ENCODE measurements around the gene NRXN3. TPM values are rescaled to one million over a fixed set of nuclear protein-coding genes. Genes with fewer than 3 reads are reported as not detected.

Gene NRXN3
- total and polyA plus RNA-seq, 2 experiments from 2014 or later: 5.7 to 7.1 TPM

DNA sequence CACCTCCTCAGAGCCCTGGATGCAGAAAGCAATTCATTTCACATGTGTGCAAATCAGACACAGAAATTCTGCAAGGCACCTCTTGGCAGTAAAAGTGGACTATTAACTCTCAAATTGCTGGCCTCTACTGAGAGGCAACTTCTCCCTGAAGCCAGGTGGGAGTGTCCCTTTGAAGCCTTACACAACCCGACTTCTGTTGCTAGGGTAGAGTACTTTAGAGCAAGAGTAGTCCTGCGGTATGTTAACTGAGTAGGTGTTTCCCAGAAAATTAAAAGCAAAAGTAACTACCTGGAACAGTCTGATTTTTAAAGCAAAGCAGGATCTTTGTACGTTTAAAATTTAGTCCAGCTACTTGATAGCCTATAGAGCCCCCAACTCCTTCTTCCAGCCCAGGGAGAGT is 1557.7 kb downstream of the NRXN3 start:
- Histone ChIP-seq H3K9me3 (ENCODE audit: low read depth) (no peaks in the 10 kb centered on the region), H3K36me3 (replicated peaks; ENCODE audit: insufficient read depth, low read depth) (no peaks in the 10 kb centered on the region), H3K27ac (no peak overlapping the region), H3K4me3 (no peak overlapping the region), H3K27me3 (no peaks in the 10 kb centered on the region), H3K4me2 (no peak overlapping the region), H3K79me2 (no peaks in the 10 kb centered on the region), H4K20me1 (ENCODE audit: insufficient read depth, poor library complexity, severe bottlenecking) (no peaks in the 10 kb centered on the region), H2AFZ (no peak overlapping the region), H3K4me1 (ENCODE audit: insufficient read depth) (peaks cover 4% of the 10 kb centered on the region), H3K9me2 (replicated peaks; ENCODE audit: insufficient read depth) (no peaks in the 10 kb centered on the region)
- WGBS (ENCODE audit: low lambda C conversion rate, missing lambda C conversion rate): 60% methylated on average over 3 of the region's 3 CpGs
- DNase-seq (ENCODE audit: low spot score): no peak
- TF ChIP-seq, protein P1, sequence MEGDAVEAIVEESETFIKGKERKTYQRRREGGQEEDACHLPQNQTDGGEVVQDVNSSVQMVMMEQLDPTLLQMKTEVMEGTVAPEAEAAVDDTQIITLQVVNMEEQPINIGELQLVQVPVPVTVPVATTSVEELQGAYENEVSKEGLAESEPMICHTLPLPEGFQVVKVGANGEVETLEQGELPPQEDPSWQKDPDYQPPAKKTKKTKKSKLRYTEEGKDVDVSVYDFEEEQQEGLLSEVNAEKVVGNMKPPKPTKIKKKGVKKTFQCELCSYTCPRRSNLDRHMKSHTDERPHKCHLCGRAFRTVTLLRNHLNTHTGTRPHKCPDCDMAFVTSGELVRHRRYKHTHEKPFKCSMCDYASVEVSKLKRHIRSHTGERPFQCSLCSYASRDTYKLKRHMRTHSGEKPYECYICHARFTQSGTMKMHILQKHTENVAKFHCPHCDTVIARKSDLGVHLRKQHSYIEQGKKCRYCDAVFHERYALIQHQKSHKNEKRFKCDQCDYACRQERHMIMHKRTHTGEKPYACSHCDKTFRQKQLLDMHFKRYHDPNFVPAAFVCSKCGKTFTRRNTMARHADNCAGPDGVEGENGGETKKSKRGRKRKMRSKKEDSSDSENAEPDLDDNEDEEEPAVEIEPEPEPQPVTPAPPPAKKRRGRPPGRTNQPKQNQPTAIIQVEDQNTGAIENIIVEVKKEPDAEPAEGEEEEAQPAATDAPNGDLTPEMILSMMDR (IDR thresholded peaks at IDR 0.05; ENCODE audit: poor library complexity): no peak
- TF ChIP-seq EZH2 (IDR thresholded peaks at IDR 0.05; ENCODE audit: borderline replicate concordance): no peak
- no peak for TF ChIP-seq EZH2phosphoT487 (IDR thresholded peaks at IDR 0.05; ENCODE audit: low read depth, severe bottlenecking, unreplicated experiment)

GRCh38 chr14:79728331-79728730 is 1558.2 kb downstream of the NRXN3 start:
- H2AFZ ChIP-seq: no peak overlapping the region
- no peaks in the 10 kb centered on the region for H3K9me3 ChIP-seq (ENCODE audit: low read depth)
- no peak overlapping the region for H3K4me3 ChIP-seq
- H3K4me2 ChIP-seq: no peak overlapping the region
- peaks cover 4% of the 10 kb centered on the region for H3K4me1 ChIP-seq (ENCODE audit: insufficient read depth)
- no peak overlapping the region for H3K27ac ChIP-seq
- WGBS (ENCODE audit: low lambda C conversion rate, missing lambda C conversion rate): 69% methylated on average over 3 of the region's 3 CpGs
- no peaks in the 10 kb centered on the region for H3K79me2 ChIP-seq
- TF ChIP-seq, protein P1 (IDR thresholded peaks at IDR 0.05; ENCODE audit: poor library complexity): no peak
- no peak for TF ChIP-seq EZH2phosphoT487 (IDR thresholded peaks at IDR 0.05; ENCODE audit: low read depth, severe bottlenecking, unreplicated experiment)
- TF ChIP-seq EZH2 (IDR thresholded peaks at IDR 0.05; ENCODE audit: borderline replicate concordance): no peak
- H4K20me1 ChIP-seq (ENCODE audit: insufficient read depth, poor library complexity, severe bottlenecking): no peaks in the 10 kb centered on the region
- no peaks in the 10 kb centered on the region for H3K9me2 ChIP-seq (replicated peaks; ENCODE audit: insufficient read depth)
- no peaks in the 10 kb centered on the region for H3K36me3 ChIP-seq (replicated peaks; ENCODE audit: insufficient read depth, low read depth)
- DNase-seq (ENCODE audit: low spot score): no peak
- H3K27me3 ChIP-seq: no peaks in the 10 kb centered on the region

DNA sequence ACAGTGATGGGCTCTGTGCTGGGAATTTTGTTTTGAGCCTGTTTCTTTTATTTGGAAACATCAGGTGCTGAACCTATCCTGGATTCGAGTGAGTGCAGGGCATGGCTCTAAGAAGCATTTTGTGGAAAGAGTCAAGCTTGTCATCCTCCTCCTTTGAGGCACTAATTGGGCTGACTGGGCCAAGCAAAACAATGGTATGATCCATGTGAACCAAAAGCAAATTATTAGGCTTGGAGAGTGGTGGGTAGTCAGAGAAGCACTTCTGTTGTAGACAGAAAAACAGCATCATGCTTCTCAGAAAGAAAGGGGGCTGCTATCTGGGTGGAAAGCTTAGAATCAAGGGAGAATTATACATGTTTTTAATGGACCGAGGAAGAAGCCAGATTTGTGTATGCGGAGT is 1559.6 kb downstream of the NRXN3 start:
- 94% methylated on average over 3 of the region's 3 CpGs for WGBS (ENCODE audit: low lambda C conversion rate, missing lambda C conversion rate)
- no peak for DNase-seq (ENCODE audit: low spot score)
- Histone ChIP-seq H4K20me1 (ENCODE audit: insufficient read depth, poor library complexity, severe bottlenecking) (no peaks in the 10 kb centered on the region), H3K36me3 (replicated peaks; ENCODE audit: insufficient read depth, low read depth) (no peaks in the 10 kb centered on the region), H3K4me3 (no peak overlapping the region), H3K4me1 (ENCODE audit: insufficient read depth) (peaks cover 4% of the 10 kb centered on the region), H3K9me2 (replicated peaks; ENCODE audit: insufficient read depth) (no peaks in the 10 kb centered on the region), H3K79me2 (no peaks in the 10 kb centered on the region), H3K27ac (no peak overlapping the region), H2AFZ (no peak overlapping the region), H3K4me2 (no peak overlapping the region), H3K27me3 (no peaks in the 10 kb centered on the region), H3K9me3 (ENCODE audit: low read depth) (no peaks in the 10 kb centered on the region)
- no peak for TF ChIP-seq EZH2phosphoT487 (IDR thresholded peaks at IDR 0.05; ENCODE audit: low read depth, severe bottlenecking, unreplicated experiment)
- no peak for TF ChIP-seq EZH2 (IDR thresholded peaks at IDR 0.05; ENCODE audit: borderline replicate concordance)
- TF ChIP-seq, protein P1 (IDR thresholded peaks at IDR 0.05; ENCODE audit: poor library complexity): no peak

DNA sequence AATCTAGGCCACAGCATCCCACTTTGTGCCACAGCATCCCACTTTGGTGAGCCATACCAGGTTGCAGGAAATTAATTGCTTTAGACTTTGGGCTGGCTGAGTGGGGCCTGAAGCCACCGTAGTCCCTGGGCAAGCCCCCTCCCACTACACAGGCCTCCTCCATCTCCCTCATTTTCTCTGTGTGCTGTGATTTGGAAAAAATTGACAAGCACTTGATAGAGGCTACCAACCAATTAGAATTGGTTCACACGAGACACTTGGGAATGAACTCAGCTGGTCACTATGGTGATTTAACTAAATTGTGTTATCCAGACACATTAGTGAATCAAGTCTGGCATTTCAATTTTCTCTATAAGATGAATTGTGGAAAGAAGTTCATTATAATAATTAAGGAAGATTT is 1560.0 kb downstream of the NRXN3 start:
- Histone ChIP-seq H3K4me1 (ENCODE audit: insufficient read depth) (peaks cover 3% of the 10 kb centered on the region), H3K27me3 (no peaks in the 10 kb centered on the region), H3K9me2 (replicated peaks; ENCODE audit: insufficient read depth) (no peaks in the 10 kb centered on the region), H3K79me2 (no peaks in the 10 kb centered on the region), H4K20me1 (ENCODE audit: insufficient read depth, poor library complexity, severe bottlenecking) (no peaks in the 10 kb centered on the region), H2AFZ (no peak overlapping the region), H3K36me3 (replicated peaks; ENCODE audit: insufficient read depth, low read depth) (no peaks in the 10 kb centered on the region), H3K9me3 (ENCODE audit: low read depth) (no peaks in the 10 kb centered on the region), H3K4me2 (no peak overlapping the region), H3K4me3 (no peak overlapping the region), H3K27ac (no peak overlapping the region)
- no peak for TF ChIP-seq EZH2phosphoT487 (IDR thresholded peaks at IDR 0.05; ENCODE audit: low read depth, severe bottlenecking, unreplicated experiment)
- TF ChIP-seq EZH2 (IDR thresholded peaks at IDR 0.05; ENCODE audit: borderline replicate concordance): no peak
- TF ChIP-seq, protein P1 (IDR thresholded peaks at IDR 0.05; ENCODE audit: poor library complexity): no peak
- DNase-seq (ENCODE audit: low spot score): no peak
- WGBS (ENCODE audit: low lambda C conversion rate, missing lambda C conversion rate): 89% methylated on average over 2 of the region's 2 CpGs
